H1 (cell line): ENCODE data around the gene KRTAP3-2. TPM values are rescaled to one million over a fixed set of nuclear protein-coding genes. Genes with fewer than 3 reads are reported as not detected.

Experiments used
- CTCF ChIA-PET: fragments of 300-600 bp; sonication (Branson Sonifier 250); formaldehyde crosslinking; loops from one replicate; lab custom pipeline; 2021; ENCODE audit not compliant: partially characterized antibody; lab: Charles Lee
- POLR2A ChIA-PET: fragments of 300-600 bp; sonication (Branson Sonifier 250); formaldehyde crosslinking; loops from one replicate; lab custom pipeline; 2021; ENCODE audit warnings: inconsistent platforms; ENCODE audit not compliant: partially characterized antibody; lab: Charles Lee
- DNase-seq, 2 experiments: peaks; one replicate each; pipeline versions ENCODE4 v3.0.0 to v3.0.0-alpha.2; 2010 to 2022; ENCODE audit warnings: low spot score in 2 of 2, low read depth in 1 of 2, mixed read lengths in 1 of 2
- FAIRE-seq: peaks from 2 replicates; lab custom pipeline; 2011; peaks lifted over from hg19 to GRCh38; lab: Jason Lieb, UNC
- H2AFZ ChIP-seq: 2 replicates; pipeline ENCODE4 v1.8.1; 2012; ENCODE audit warnings: low read length, inconsistent platforms
- H2AK5ac ChIP-seq: 2 replicates; pipeline ENCODE4 v1.6.1; 2013; ENCODE audit warnings: low read depth, low read length
- H2BK120ac ChIP-seq: replicated peaks from 2 replicates; pipeline ENCODE3; 2013; ENCODE audit warnings: low read depth, low read length, inconsistent platforms
- H2BK12ac ChIP-seq: 2 replicates; pipeline ENCODE4 v1.6.1; 2013; ENCODE audit warnings: low read depth, low read length
- H2BK15ac ChIP-seq: 2 replicates; pipeline ENCODE4 v1.6.1; 2013; ENCODE audit warnings: low read length
- H2BK20ac ChIP-seq: 2 replicates; pipeline ENCODE4 v1.6.1; 2013; ENCODE audit warnings: low read length
- H2BK5ac ChIP-seq: 2 replicates; pipeline ENCODE4 v1.6.1; 2013; ENCODE audit warnings: low read depth, low read length
- H3K14ac ChIP-seq: 2 replicates; pipeline ENCODE4 v1.6.1; 2013; ENCODE audit warnings: inconsistent platforms; ENCODE audit not compliant: insufficient read length
- H3K18ac ChIP-seq: 2 replicates; pipeline ENCODE4 v1.6.1; 2013; ENCODE audit warnings: low read length; ENCODE audit errors: extremely low read depth
- H3K23ac ChIP-seq: 2 replicates; pipeline ENCODE4 v1.6.1; 2013; ENCODE audit warnings: inconsistent platforms; ENCODE audit not compliant: insufficient read length
- H3K23me2 ChIP-seq: 2 replicates; pipeline ENCODE4 v1.6.1; 2013; ENCODE audit warnings: low read depth, low read length
- H3K27ac ChIP-seq: 2 replicates; pipeline ENCODE4 v1.6.1; 2011; ENCODE audit warnings: low read depth, low read length, inconsistent platforms
- H3K27me3 ChIP-seq, 4 experiments: replicated peaks in 1 of 4; 1 replicate in 1 of 4; 2 replicates in 3 of 4; pipeline versions ENCODE4 v1.6.1 to v1.8.1; 2011 to 2013; ENCODE audit warnings: low read length in 3 of 4, mild to moderate bottlenecking in 3 of 4, inconsistent platforms in 2 of 4, mixed read lengths in 2 of 4, moderate library complexity in 1 of 4; ENCODE audit not compliant: control insufficient read depth in 3 of 4, insufficient read depth in 3 of 4; ENCODE audit errors: extremely low read depth in 1 of 4
- H3K36me3 ChIP-seq, 4 experiments: 2 replicates each; pipeline versions ENCODE4 v1.6.1 to v1.8.1; 2011 to 2013; ENCODE audit warnings: mild to moderate bottlenecking in 4 of 4, low read length in 3 of 4, moderate library complexity in 2 of 4, control low read depth in 1 of 4, inconsistent platforms in 1 of 4; ENCODE audit not compliant: insufficient read depth in 4 of 4, control insufficient read depth in 2 of 4
- H3K4ac ChIP-seq: replicated peaks from 2 replicates; pipeline ENCODE3; 2013; ENCODE audit warnings: low read length, low read depth, mixed read lengths, inconsistent platforms; ENCODE audit not compliant: insufficient read length
- H3K4me1 ChIP-seq, 4 experiments: replicated peaks in 1 of 4; 1 replicate in 1 of 4; 2 replicates in 3 of 4; pipeline versions ENCODE4 v1.6.1 to v1.8.1; 2011 to 2013; ENCODE audit warnings: low read length in 3 of 4, inconsistent platforms in 2 of 4, mixed read lengths in 1 of 4; ENCODE audit not compliant: insufficient read depth in 4 of 4, control insufficient read depth in 3 of 4
- H3K4me2 ChIP-seq, 2 experiments: 2 replicates each; pipeline versions ENCODE4 v1.6.1 to v1.8.1; 2011 to 2013; ENCODE audit warnings: low read depth in 2 of 2, low read length in 2 of 2, control low read depth in 1 of 2, inconsistent platforms in 1 of 2, mild to moderate bottlenecking in 1 of 2; ENCODE audit not compliant: insufficient read depth in 1 of 2
- H3K4me3 ChIP-seq, 4 experiments: fragments of 200-600, 300-600 bp in 1 of 4; sonication (generic), shearing (Covaris generic), sonication (Bioruptor Twin) in 1 of 4; 2 replicates each; pipeline versions ENCODE4 v1.5.1 to v1.8.1; 2011 to 2016; ENCODE audit warnings: low read length in 4 of 4, low read depth in 3 of 4, control low read depth in 2 of 4, inconsistent platforms in 2 of 4, mild to moderate bottlenecking in 2 of 4, mixed read lengths in 1 of 4, moderate library complexity in 1 of 4; ENCODE audit not compliant: insufficient read depth in 2 of 4; ENCODE audit errors: extremely low read depth in 1 of 4
- H3K56ac ChIP-seq: replicated peaks from 2 replicates; pipeline ENCODE3; 2013; ENCODE audit warnings: low read depth, mild to moderate bottlenecking, mixed read lengths, low read length, inconsistent platforms; ENCODE audit not compliant: insufficient read length
- H3K79me1 ChIP-seq: 2 replicates; pipeline ENCODE4 v1.6.1; 2013; ENCODE audit warnings: low read depth, low read length, control low read depth
- H3K79me2 ChIP-seq, 2 experiments: 2 replicates each; pipeline versions ENCODE4 v1.6.1 to v1.8.1; 2012 to 2013; ENCODE audit warnings: low read length in 2 of 2, mild to moderate bottlenecking in 2 of 2, inconsistent platforms in 1 of 2; ENCODE audit not compliant: insufficient read depth in 2 of 2, control insufficient read depth in 1 of 2
- H3K9ac ChIP-seq, 4 experiments: replicated peaks in 1 of 4; 1 replicate in 1 of 4; 2 replicates in 3 of 4; pipeline versions ENCODE4 v1.6.1 to v1.8.1; 2011 to 2013; ENCODE audit warnings: low read depth in 3 of 4, low read length in 3 of 4, control low read depth in 2 of 4, mild to moderate bottlenecking in 2 of 4, moderate library complexity in 2 of 4, inconsistent platforms in 1 of 4; ENCODE audit errors: extremely low read depth in 1 of 4
- H3K9me3 ChIP-seq, 2 experiments: 2 replicates each; pipeline versions ENCODE4 v1.6.1 to v1.8.1; 2012 to 2013; ENCODE audit warnings: mild to moderate bottlenecking in 2 of 2, moderate library complexity in 2 of 2, control low read depth in 1 of 2, inconsistent platforms in 1 of 2, low read depth in 1 of 2, low read length in 1 of 2, mixed read lengths in 1 of 2; ENCODE audit not compliant: insufficient read depth in 2 of 2
- H4K20me1 ChIP-seq, 2 experiments: replicated peaks in 1 of 2; 2 replicates each; pipeline versions ENCODE3 to v1.8.1; 2011 to 2013; ENCODE audit warnings: inconsistent platforms in 2 of 2, low read length in 2 of 2, mild to moderate bottlenecking in 1 of 2; ENCODE audit not compliant: insufficient read depth in 2 of 2, control insufficient read depth in 1 of 2
- H4K5ac ChIP-seq: 2 replicates; pipeline ENCODE4 v1.6.1; 2013; ENCODE audit warnings: low read length, low read depth, mixed read lengths, inconsistent platforms; ENCODE audit not compliant: insufficient read length
- H4K8ac ChIP-seq: 2 replicates; pipeline ENCODE4 v1.8.0; 2013; ENCODE audit warnings: mild to moderate bottlenecking, moderate library complexity, low read length, inconsistent platforms; ENCODE audit not compliant: insufficient read depth; ENCODE audit errors: extremely low read depth
- H4K91ac ChIP-seq: replicated peaks from 2 replicates; pipeline ENCODE3; 2013; ENCODE audit warnings: low read length, mixed read lengths, inconsistent platforms; ENCODE audit not compliant: insufficient read length
- CTBP2 ChIP-seq: IDR thresholded peaks from 2 replicates; pipeline ENCODE4 v1.7.0; 2011; ENCODE audit warnings: borderline replicate concordance, mild to moderate bottlenecking, moderate library complexity, mixed read lengths, low read length; ENCODE audit not compliant: insufficient read depth, insufficient read length
- KDM1A ChIP-seq: fragments of 200-600, 300-600 bp; sonication (generic); IDR thresholded peaks from 2 replicates; pipeline ENCODE4 v1.7.1; 2016; ENCODE audit warnings: mild to moderate bottlenecking, low read length, borderline replicate concordance
- NANOG ChIP-seq: IDR thresholded peaks from 2 replicates; pipeline ENCODE4 v1.6.1; 2011; ENCODE audit warnings: low read length, low read depth, mild to moderate bottlenecking, inconsistent platforms; ENCODE audit not compliant: insufficient read depth, poor library complexity, severe bottlenecking
- RBBP5 ChIP-seq: IDR thresholded peaks from 2 replicates; pipeline ENCODE4 v1.7.1; 2012; ENCODE audit warnings: low read depth, mild to moderate bottlenecking, inconsistent platforms, low read length, moderate library complexity, borderline replicate concordance
- WGBS, 2 experiments: shearing (Covaris generic) in 1 of 2; methylation state at CpG; one replicate each; pipeline versions ENCODE4 v1.1.6 to v1.1.7; 2013 to 2015; ENCODE audit warnings: low lambda C conversion rate in 2 of 2, mixed read lengths in 2 of 2, inconsistent platforms in 1 of 2, low coverage in 1 of 2, missing lambda C conversion rate in 1 of 2; ENCODE audit not compliant: insufficient replicate concordance in 2 of 2, insufficient coverage in 1 of 2, insufficient read length in 1 of 2; ENCODE audit errors: extremely low coverage in 1 of 2, missing lambda C conversion rate in 1 of 2; 5-methylcytosine and 5-hydroxymethylcytosine counted together
- polyA plus RNA-seq, 7 experiments: library from polyadenylated mRNA; depleted of rRNA in 3 of 7; stranded (reverse) in 5 of 7; unstranded in 2 of 7; fragments of >200 nt in 5 of 7; fragments of 200-250 nt in 2 of 7; gene quantifications; 1 replicate in 5 of 7; 2 replicates in 1 of 7; 4 replicates in 1 of 7; pipeline versions ENCODE4 v1.2.1 to v1.2.3, GENCODE V29; 2011 to 2013; ENCODE audit warnings: missing spikeins in 2 of 7, mixed read lengths in 2 of 7
- total RNA-seq: library from RNA; stranded (reverse); fragmentation: NEBNext Ultra II Directional; extraction: Animal tissue kit (Norgen Biotek cat#: 25700); gene quantifications from 2 replicates; pipeline ENCODE4 v1.2.1, GENCODE V29; 2021

KRTAP3-2 gene
- total and polyA plus RNA-seq, 2 of the 8 experiments (the other 6 are each of a cell fraction or from before 2014, with no cell fraction given), result not detected

DNA sequence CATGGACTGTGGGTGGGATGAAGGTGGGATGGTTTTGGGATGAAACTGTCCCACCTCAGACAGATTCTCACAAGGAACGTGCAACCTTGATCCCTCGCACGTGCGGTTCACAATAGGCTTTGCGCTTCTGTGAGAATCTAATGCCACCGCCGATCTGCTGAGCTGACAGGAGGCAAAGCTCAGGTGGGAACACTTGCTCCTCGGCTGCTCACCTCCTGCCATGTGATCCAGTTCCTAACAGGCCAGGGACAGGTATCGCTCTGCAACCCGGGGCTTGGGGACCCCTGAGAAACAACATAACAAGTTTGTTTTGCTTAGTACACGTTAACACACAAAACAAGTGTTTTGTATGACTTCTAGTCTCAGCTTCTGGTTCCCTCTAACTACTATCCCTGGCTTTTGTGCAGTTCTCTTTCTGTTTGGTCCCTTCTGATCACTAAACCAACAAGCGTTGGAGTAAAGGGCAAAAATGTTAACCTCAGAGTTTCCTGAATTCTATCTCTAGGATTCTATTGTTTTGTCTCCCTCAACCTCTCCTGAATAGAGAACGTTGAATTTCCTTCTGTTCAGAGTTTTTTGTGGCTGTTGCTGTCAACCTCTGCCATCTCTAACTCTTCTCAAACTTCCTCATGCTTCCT is 17.0 kb upstream of the KRTAP3-2 start:
- H2BK15ac ChIP-seq, result no peak overlapping the region
- no peak overlapping the region for H4K8ac ChIP-seq
- TF ChIP-seq CTBP2 (no peak), KDM1A (no peak), RBBP5 (no peak), NANOG (no peak)
- no peak overlapping the region for H2BK120ac ChIP-seq
- H3K23me2 ChIP-seq, result no peaks in the 10 kb centered on the region
- H3K18ac ChIP-seq, result no peak overlapping the region
- H3K27me3 ChIP-seq, result no peaks in the 10 kb centered on the region; a peak in 1 of 7 replicates
- H2BK12ac ChIP-seq, result no peak overlapping the region
- ChIA-PET POLR2A (no interaction called here), CTCF (interaction anchor here (0.5 to 1.0 kb wide), 2 partner anchors 8 to 659 kb away, joined by 3 read pairs; no protein-coding TSS in a partner anchor)
- H3K27ac ChIP-seq, result no peak overlapping the region
- H4K20me1 ChIP-seq, result no peaks in the 10 kb centered on the region
- no peak overlapping the region for H3K56ac ChIP-seq
- no peak overlapping the region for H3K4ac ChIP-seq
- no peak overlapping the region for H4K5ac ChIP-seq
- no peaks in the 10 kb centered on the region for H3K79me1 ChIP-seq
- no peak overlapping the region for H3K4me2 ChIP-seq
- no peak overlapping the region for H4K91ac ChIP-seq
- 0 out of 2 replicates have a peak overlapping the region, but pooled peaks have one; percentile 20 for H2AFZ ChIP-seq
- no peak overlapping the region for H3K9ac ChIP-seq
- H3K4me3 ChIP-seq, result no peak overlapping the region
- 92% methylated on average over 13 of the region's 13 CpGs; no CpG with 5 or more reads in 1 of the 2 experiments for WGBS, 2 experiments
- DNase-seq (no peak), FAIRE-seq (no peak)
- no peak overlapping the region for H3K23ac ChIP-seq
- H2AK5ac ChIP-seq, result no peak overlapping the region
- H3K14ac ChIP-seq, result no peak overlapping the region
- no peak overlapping the region for H2BK20ac ChIP-seq
- H3K9me3 ChIP-seq, result no peaks in the 10 kb centered on the region
- no peaks in the 10 kb centered on the region for H3K4me1 ChIP-seq
- H3K36me3 ChIP-seq, result no peaks in the 10 kb centered on the region
- no peak overlapping the region for H2BK5ac ChIP-seq
- no peaks in the 10 kb centered on the region for H3K79me2 ChIP-seq
